A673 (cell line): ENCODE results near the gene MGMT.

Source experiments
- CTCF ChIP-seq: fragments of 300-800, 200-600 bp; sonication (generic); conservative IDR thresholded peaks from 2 replicates; pipeline ENCODE4 v1.5.1; 2017; ENCODE audit warnings: low read depth, mild to moderate bottlenecking, antibody characterized with exemption, low read length, moderate library complexity, mixed read lengths
- EZH2 ChIP-seq: fragments of 200-600 bp; sonication (generic); IDR thresholded peaks from 2 replicates; pipeline ENCODE4 v1.6.1; 2017; ENCODE audit warnings: borderline replicate concordance, low read depth, mild to moderate bottlenecking, mixed read lengths, antibody characterized with exemption, low read length; ENCODE audit not compliant: poor library complexity, severe bottlenecking

GRCh38 chr10:129780198-129780597 lies 313.2 kb downstream of the MGMT start:
- TF ChIP-seq EZH2 = no peak
- no peak for TF ChIP-seq CTCF
